SK-N-SH (cell line): ENCODE results near the gene IL1F10. TPM values are rescaled to one million over a fixed set of nuclear protein-coding genes. Genes with fewer than 3 reads are reported as not detected.

Experiments used
- CTCF ChIA-PET: fragments of 300-600, 350-600 bp; formaldehyde crosslinking; extraction: SDS; loops from one replicate; lab custom pipeline; 2021; lab: Yijun Ruan, JAX
- POLR2A ChIA-PET: fragments of 350-600 bp; sonication (Branson Sonifier 250); formaldehyde crosslinking; extraction: SDS; loops from one replicate; lab custom pipeline; 2020; ENCODE audit warnings: antibody characterized with exemption, inconsistent platforms; lab: Yijun Ruan, JAX
- DNase-seq: peaks from one replicate; pipeline ENCODE4 v3.0.0; 2012
- H2AFZ ChIP-seq: fragments of 200-600 bp; sonication (generic); 2 replicates; pipeline ENCODE4 v1.8.1; 2016; ENCODE audit warnings: antibody characterized with exemption, mild to moderate bottlenecking, low read depth
- H3F3A ChIP-seq: fragments of 200-600 bp; sonication (generic); replicated peaks from 2 replicates; pipeline ENCODE3; 2016; ENCODE audit warnings: antibody characterized with exemption, mild to moderate bottlenecking; ENCODE audit not compliant: insufficient read depth
- H3K27ac ChIP-seq, 2 experiments: fragments of 200-500 bp in 1 of 2; fragments of 200-600 bp in 1 of 2; sonication (Bioruptor generic) in 1 of 2; sonication (generic), shearing (Covaris generic) in 1 of 2; 2 replicates each; pipeline versions ENCODE4 v1.5.1 to v1.6.1; 2014 to 2016; ENCODE audit warnings: low read depth in 2 of 2, inconsistent platforms in 1 of 2, low read length in 1 of 2, mild to moderate bottlenecking in 1 of 2, mixed read lengths in 1 of 2
- H3K27me3 ChIP-seq: fragments of 200-600 bp; sonication (generic), shearing (Covaris generic); 2 replicates; pipeline ENCODE4 v1.6.1; 2016; ENCODE audit warnings: mixed run types; ENCODE audit not compliant: insufficient read depth
- H3K36me3 ChIP-seq, 2 experiments: fragments of 200-500 bp in 1 of 2; fragments of 200-600 bp in 1 of 2; sonication (Bioruptor generic) in 1 of 2; sonication (generic) in 1 of 2; replicated peaks in 1 of 2; 2 replicates each; pipeline versions ENCODE3 to v1.5.1; 2014 to 2016; ENCODE audit warnings: low read length in 1 of 2, mild to moderate bottlenecking in 1 of 2; ENCODE audit not compliant: insufficient read depth in 2 of 2, control insufficient read depth in 1 of 2
- H3K4me1 ChIP-seq, 2 experiments: fragments of 200-500 bp in 1 of 2; fragments of 200-600 bp in 1 of 2; sonication (Bioruptor generic) in 1 of 2; sonication (generic), shearing (Covaris generic) in 1 of 2; 2 replicates each; pipeline versions ENCODE4 v1.5.1 to v1.6.1; 2014 to 2016; ENCODE audit warnings: low read depth in 1 of 2, low read length in 1 of 2, mixed run types in 1 of 2; ENCODE audit not compliant: insufficient read depth in 2 of 2, control insufficient read depth in 1 of 2
- H3K4me2 ChIP-seq: fragments of 200-600 bp; sonication (generic), shearing (Covaris generic); 2 replicates; pipeline ENCODE4 v1.6.1; 2017; ENCODE audit warnings: mixed run types
- H3K4me3 ChIP-seq, 2 experiments: fragments of 200-500 bp in 1 of 2; fragments of 200-600 bp in 1 of 2; sonication (Bioruptor generic) in 1 of 2; sonication (generic), shearing (Covaris generic) in 1 of 2; 2 replicates each; pipeline versions ENCODE4 v1.5.1 to v1.8.1; 2014 to 2016; ENCODE audit warnings: low read depth in 2 of 2, inconsistent platforms in 1 of 2, low read length in 1 of 2, mild to moderate bottlenecking in 1 of 2, mixed read lengths in 1 of 2, moderate library complexity in 1 of 2
- H3K79me2 ChIP-seq: fragments of 200-600 bp; sonication (generic); 2 replicates; pipeline ENCODE4 v1.8.1; 2017; ENCODE audit warnings: mild to moderate bottlenecking; ENCODE audit not compliant: insufficient read depth
- H3K9ac ChIP-seq: fragments of 200-600 bp; sonication (generic); 2 replicates; pipeline ENCODE4 v1.6.1; 2017; ENCODE audit warnings: mixed run types
- H3K9me2 ChIP-seq: fragments of 200-600 bp; sonication (generic); 2 replicates; pipeline ENCODE4 v1.6.1; 2017; ENCODE audit warnings: mixed run types
- H3K9me3 ChIP-seq: fragments of 200-600 bp; sonication (generic); 2 replicates; pipeline ENCODE4 v1.6.1; 2017; ENCODE audit warnings: mixed run types, mild to moderate bottlenecking, moderate library complexity
- H4K20me1 ChIP-seq: fragments of 200-600 bp; sonication (generic); 2 replicates; pipeline ENCODE4 v1.6.1; 2017; ENCODE audit warnings: mild to moderate bottlenecking, mixed run types; ENCODE audit not compliant: insufficient read depth
- CHD2 ChIP-seq: fragments of 150-350 bp; IDR thresholded peaks from 2 replicates; pipeline ENCODE4 v1.6.1; 2018; ENCODE audit warnings: low read length; ENCODE audit not compliant: partially characterized antibody
- CTCF ChIP-seq: fragments of 200-600 bp; sonication (generic); IDR thresholded peaks from 2 replicates; pipeline ENCODE4 v1.6.1; 2017; ENCODE audit warnings: antibody characterized with exemption, mild to moderate bottlenecking, moderate library complexity
- ELF1 ChIP-seq: IDR thresholded peaks from 2 replicates; pipeline ENCODE4 v1.4.0; 2012
- EZH2phosphoT487 ChIP-seq: fragments of 200-600 bp; sonication (generic); IDR thresholded peaks from 2 replicates; pipeline ENCODE4 v1.6.1; 2017; ENCODE audit warnings: low read depth, mixed run types, mild to moderate bottlenecking, antibody characterized with exemption, moderate library complexity, borderline replicate concordance
- FOXM1 ChIP-seq: IDR thresholded peaks from 2 replicates; pipeline ENCODE4 v1.4.0; 2012; ENCODE audit warnings: low read depth, mild to moderate bottlenecking
- GABPA ChIP-seq: IDR thresholded peaks from 2 replicates; pipeline ENCODE4 v1.4.0; 2012; ENCODE audit warnings: low read depth, mild to moderate bottlenecking
- MXI1 ChIP-seq: IDR thresholded peaks from 2 replicates; pipeline ENCODE4 v1.6.1; 2012; ENCODE audit warnings: mild to moderate bottlenecking, low read depth, low read length, improper control_type of control experiment
- NFIC ChIP-seq: IDR thresholded peaks from 2 replicates; pipeline ENCODE4 v1.4.0; 2012; ENCODE audit warnings: borderline replicate concordance
- NRF1 ChIP-seq: IDR thresholded peaks from 2 replicates; pipeline ENCODE4 v1.6.1; 2012; ENCODE audit warnings: low read depth, mild to moderate bottlenecking, low read length
- PBX3 ChIP-seq: IDR thresholded peaks from 2 replicates; pipeline ENCODE4; 2012
- POLR2AphosphoS5 ChIP-seq: IDR thresholded peaks from 2 replicates; pipeline ENCODE4 v1.6.1; 2012; ENCODE audit warnings: low read depth, low read length
- SMC3 ChIP-seq: IDR thresholded peaks from 2 replicates; pipeline ENCODE4 v1.6.1; 2012; ENCODE audit warnings: low read depth, low read length, improper control_type of control experiment
- TCF12 ChIP-seq: IDR thresholded peaks from 2 replicates; pipeline ENCODE4 v1.4.0; 2012
- USF1 ChIP-seq: IDR thresholded peaks from 2 replicates; pipeline ENCODE4 v1.4.0; 2012; ENCODE audit warnings: low read depth, borderline replicate concordance
- YY1 ChIP-seq: IDR thresholded peaks from 2 replicates; pipeline ENCODE4 v1.4.0; 2012; ENCODE audit warnings: low read depth, mild to moderate bottlenecking
- ZBTB33 ChIP-seq: IDR thresholded peaks from 2 replicates; pipeline ENCODE4 v1.4.0; 2012; ENCODE audit warnings: low read depth, borderline replicate concordance
- WGBS: methylation state at CpG from one replicate; pipeline ENCODE4 v1.1.6; 2017; ENCODE audit warnings: low lambda C conversion rate; 5-methylcytosine and 5-hydroxymethylcytosine counted together
- polyA plus RNA-seq, 3 experiments: library from polyadenylated mRNA; depleted of rRNA; stranded (reverse); fragments of >200 nt; gene quantifications; 2 replicates each; pipeline ENCODE4 v1.2.3, GENCODE V29; 2012
- TF ChIP-seq, protein P1 (sequence below): fragments of 150-350 bp; IDR thresholded peaks from 2 replicates; pipeline ENCODE4 v1.6.1; 2016; ENCODE audit warnings: mild to moderate bottlenecking, low read depth, low read length

Gene IL1F10
- polyA plus RNA-seq, 1 of the 3 experiments (the other 2 are of a cell fraction), result not detected

- TF ChIP-seq YY1, result no peak
- no peak for TF ChIP-seq NFIC
- TF ChIP-seq ELF1, result no peak
- no peak for TF ChIP-seq POLR2AphosphoS5
- no peak for TF ChIP-seq CHD2
Measured at GRCh38 chr2:113039158-113039557, 28.6 kb upstream of the IL1F10 start (continued).

DNA sequence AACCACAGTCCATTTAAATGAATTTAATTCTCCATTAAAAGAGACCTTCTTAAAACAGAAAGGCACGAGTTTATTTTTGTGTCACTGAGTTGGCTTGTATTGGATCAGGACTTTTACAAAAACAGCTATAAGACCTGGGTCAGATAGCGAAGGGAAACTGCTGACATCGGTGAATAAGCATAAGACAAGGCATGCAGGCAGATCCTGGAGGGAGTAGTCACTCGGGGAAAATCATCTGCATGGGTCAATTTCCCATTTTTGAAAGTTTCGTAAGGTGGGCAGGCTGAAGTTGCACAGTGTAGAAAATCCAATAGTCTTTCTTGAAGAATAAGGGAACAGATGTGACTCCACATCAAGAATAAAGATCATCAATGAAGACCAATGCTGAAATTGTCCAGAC is 28.1 kb upstream of the IL1F10 start:
- Histone ChIP-seq H3K4me3 (no peak overlapping the region), H3K9me2 (no peaks in the 10 kb centered on the region), H3K27me3 (no peaks in the 10 kb centered on the region; the same call in 1 of the 2 replicates), H3K27ac (no peak overlapping the region), H3K4me2 (no peak overlapping the region), H3K9ac (no peak overlapping the region), H2AFZ (no peak overlapping the region), H3K36me3 (no peaks in the 10 kb centered on the region), H3K79me2 (no peaks in the 10 kb centered on the region), H3K4me1 (no peaks in the 10 kb centered on the region), H4K20me1 (no peaks in the 10 kb centered on the region), H3K9me3 (no peaks in the 10 kb centered on the region), H3F3A (no peaks in the 10 kb centered on the region)
- ChIA-PET POLR2A (no interaction called here), CTCF (no interaction called here)
- no peak for DNase-seq
- TF ChIP-seq FOXM1 (no peak), YY1 (no peak), NRF1 (no peak), CHD2 (no peak), EZH2phosphoT487 (no peak), SMC3 (no peak), CTCF (no peak), TCF12 (no peak), MXI1 (no peak), USF1 (no peak), PBX3 (no peak), ZBTB33 (no peak), GABPA (no peak)
- TF ChIP-seq, protein P1, sequence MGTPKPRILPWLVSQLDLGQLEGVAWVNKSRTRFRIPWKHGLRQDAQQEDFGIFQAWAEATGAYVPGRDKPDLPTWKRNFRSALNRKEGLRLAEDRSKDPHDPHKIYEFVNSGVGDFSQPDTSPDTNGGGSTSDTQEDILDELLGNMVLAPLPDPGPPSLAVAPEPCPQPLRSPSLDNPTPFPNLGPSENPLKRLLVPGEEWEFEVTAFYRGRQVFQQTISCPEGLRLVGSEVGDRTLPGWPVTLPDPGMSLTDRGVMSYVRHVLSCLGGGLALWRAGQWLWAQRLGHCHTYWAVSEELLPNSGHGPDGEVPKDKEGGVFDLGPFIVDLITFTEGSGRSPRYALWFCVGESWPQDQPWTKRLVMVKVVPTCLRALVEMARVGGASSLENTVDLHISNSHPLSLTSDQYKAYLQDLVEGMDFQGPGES, result no peak
- WGBS, result 8% methylated on average over 5 of the region's 5 CpGs
